Central memory CD4-positive, alpha-beta T cell (primary cell): ENCODE results near the gene KIF2B.
"Not testable (repeated sequence)": the region's sequence is repeated elsewhere in the genome, so short reads cannot be mapped to it uniquely, and the experiment has no call there.

Source experiments
- DNase-seq: peaks from one replicate; pipeline ENCODE4 v3.0.0; 2022
- total RNA-seq, 3 experiments: gene quantifications; one replicate each; lab custom pipeline; 2026; lab: John Stamatoyannopoulos, UW

Gene KIF2B
- 0 reads per million in 3 experiments for total RNA-seq

GRCh38 chr17:53822764-53823163 lies at the start of gene KIF2B:
Gene KIF2B, plus strand, starts transcription at chr17:53822927. Its CDS starts 107 bp downstream, at chr17:53823034.
- no peak for DNase-seq

GRCh38 chr17:53780320-53780719 lies 42.4 kb upstream of the KIF2B start:
- DNase-seq, result no peak

- no peak for DNase-seq
These were observed 31.2 kb upstream of the KIF2B start for GRCh38 chr17:53791551-53791950.

- no peak for DNase-seq
These were observed 30.3 kb upstream of the KIF2B start for GRCh38 chr17:53792451-53792850.

DNA sequence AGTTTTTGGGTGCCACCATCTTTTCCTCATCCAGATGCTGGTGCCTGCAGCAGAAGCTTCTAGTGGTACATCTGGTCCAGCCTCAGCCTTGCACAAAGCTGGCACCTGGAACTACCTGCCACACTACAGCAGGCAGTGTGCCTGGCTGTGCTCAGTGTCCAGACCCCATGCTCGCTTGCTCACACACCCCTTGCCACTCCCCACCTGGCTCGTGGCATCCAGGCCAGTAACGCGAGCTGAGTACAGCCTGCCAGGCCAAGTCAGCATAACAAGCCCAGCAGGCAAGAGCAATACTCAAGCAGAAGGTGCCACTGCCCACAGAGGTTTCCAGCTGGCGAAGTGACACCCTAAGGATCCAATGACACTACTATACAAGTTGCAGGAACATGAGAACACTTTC lies 29.7 kb upstream of the KIF2B start:
- no peak for DNase-seq

- no peak for DNase-seq
These were observed 27.9 kb upstream of the KIF2B start for GRCh38 chr17:53794875-53795274.

DNA sequence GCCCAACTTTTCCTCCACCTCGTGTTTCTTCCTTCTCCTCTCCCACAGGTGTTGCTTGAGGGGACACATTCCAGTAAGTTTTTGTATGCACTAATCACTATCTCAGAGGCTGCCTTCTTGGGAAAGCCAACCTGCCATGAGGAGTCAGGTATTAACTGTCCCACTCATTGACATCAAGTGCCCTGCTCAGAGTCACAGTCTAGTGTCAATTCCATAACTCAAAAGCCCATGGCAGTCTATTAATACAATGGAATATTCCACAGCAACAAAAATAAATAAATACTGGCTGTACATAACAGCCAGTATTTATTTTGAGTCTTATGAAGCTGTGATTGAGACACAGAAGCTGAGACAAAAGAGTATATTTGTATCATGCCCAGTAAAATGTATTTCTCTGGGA lies 26.1 kb upstream of the KIF2B start:
- no peak for DNase-seq

GRCh38 chr17:53797501-53797900 lies 25.2 kb upstream of the KIF2B start:
- no peak for DNase-seq

DNA sequence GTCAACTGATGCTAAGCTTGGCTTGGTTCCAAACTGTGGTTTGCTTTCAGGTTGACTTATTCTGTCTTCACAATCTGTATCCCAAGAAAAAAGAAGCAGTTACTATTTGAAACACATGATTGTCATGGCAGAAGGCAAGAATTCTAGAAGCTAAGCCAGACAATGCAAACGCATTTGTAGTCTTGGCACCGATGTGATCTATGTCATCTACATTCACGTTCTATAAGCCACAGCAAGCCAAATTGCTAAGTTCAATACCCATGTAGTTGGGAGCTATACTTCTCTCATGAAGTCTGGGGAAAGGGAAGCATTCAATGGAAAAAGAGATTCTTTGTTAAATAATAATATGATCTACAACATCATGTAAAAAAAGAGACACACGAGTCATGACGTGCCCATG lies 18.3 kb upstream of the KIF2B start:
- DNase-seq, result no peak

DNA sequence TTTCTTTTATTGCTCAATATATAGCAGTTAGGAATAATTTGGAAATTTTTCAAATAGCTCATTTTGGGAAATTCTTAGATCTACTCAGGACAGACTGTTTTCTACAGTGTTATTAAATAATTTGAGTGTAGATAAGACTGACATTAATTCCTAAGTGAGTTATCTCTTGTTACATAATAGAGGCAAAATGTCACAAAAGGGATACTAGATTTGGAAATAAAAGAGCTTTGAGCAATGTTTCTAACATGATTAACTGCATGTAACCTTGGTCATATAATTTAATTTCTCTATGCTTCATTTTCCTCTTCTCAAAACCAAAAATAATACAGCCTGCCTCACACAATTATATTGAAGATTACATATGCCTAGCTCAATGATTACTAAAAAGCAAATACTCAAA lies 16.3 kb upstream of the KIF2B start:
- DNase-seq, result no peak

DNA sequence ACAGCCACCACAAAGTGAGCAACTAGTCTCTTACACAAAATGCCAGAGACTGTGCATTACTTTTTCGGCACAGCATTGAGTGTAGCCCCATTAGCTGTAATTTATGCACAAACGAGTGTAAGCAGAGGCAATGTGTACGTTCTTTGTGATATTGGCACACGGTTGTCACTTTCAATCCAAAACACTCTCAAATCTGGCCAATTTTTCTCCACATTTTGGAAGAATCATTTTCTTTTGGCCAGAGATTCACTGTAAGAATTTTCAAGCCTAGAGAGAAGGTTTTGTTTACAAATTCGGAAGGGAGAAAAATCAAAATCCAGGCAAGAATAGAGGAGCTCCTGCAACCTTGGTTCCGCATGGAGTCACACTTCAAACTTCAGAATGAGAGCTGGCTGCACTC lies 15.4 kb upstream of the KIF2B start:
- no peak for DNase-seq

DNA sequence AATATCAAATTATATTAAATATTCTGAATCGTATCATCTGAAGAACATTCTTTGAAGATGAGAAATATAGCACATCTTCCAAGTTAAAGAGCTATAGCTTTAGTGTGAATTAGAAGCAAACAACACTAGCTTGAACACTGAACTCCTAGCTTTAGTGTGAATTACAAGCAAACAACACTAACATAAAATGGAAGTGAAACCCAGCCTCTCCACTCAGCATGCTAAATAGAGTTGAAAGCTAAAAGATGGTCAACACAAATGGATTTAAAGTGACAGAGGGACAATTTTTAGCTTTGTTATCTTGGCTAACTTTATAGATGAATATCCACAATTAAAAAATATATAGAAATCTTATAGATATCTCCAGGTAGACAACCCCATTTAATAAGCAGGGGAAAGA lies 4.5 kb upstream of the KIF2B start:
- DNase-seq, result no peak

GRCh38 chr17:53818929-53819328 lies 3.8 kb upstream of the KIF2B start:
- no peak for DNase-seq

GRCh38 chr17:53819956-53820355 lies 2.8 kb upstream of the KIF2B start:
- no peak for DNase-seq

DNA sequence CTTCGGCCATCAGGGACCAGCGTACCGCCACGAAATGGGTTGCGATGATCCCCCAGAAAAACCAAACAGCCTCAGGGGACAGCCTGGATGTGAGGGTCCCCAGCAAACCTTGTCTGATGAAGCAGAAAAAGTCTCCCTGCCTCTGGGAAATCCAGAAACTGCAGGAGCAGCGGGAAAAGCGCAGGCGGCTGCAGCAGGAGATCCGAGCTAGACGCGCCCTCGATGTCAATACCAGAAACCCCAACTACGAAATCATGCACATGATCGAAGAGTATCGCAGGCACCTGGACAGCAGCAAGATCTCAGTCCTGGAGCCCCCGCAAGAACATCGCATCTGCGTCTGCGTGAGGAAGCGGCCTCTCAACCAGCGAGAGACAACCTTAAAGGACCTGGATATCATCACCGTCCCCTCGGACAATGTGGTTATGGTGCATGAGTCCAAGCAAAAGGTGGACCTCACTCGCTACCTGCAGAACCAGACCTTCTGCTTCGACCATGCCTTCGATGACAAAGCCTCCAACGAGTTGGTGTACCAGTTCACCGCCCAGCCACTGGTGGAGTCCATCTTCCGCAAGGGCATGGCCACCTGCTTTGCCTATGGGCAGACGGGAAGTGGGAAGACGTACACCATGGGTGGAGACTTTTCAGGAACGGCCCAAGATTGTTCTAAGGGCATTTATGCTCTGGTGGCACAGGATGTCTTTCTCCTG lies 769 bp downstream of the KIF2B start:
- DNase-seq, result no peak

DNA sequence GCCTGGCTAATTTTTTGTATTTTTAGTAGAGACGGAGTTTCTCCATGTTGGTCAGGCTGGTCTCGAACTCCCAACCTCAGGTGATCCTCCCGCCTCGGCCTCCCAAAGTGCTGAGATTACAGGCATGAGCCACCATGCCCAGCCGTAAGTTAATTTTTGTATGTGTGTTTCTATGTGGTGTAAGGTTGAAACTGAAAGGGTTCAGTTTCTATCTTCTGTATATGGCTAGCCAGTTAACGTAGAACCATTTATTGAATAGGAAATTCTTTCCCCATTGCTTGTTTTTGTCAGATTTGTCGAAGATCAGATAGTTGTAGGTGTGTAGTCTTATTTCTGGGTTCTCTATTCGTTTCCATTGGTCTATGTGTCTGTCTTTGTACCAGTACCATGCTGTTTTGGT lies 12.0 kb downstream of the KIF2B start:
- DNase-seq, result not testable (repeated sequence)

DNA sequence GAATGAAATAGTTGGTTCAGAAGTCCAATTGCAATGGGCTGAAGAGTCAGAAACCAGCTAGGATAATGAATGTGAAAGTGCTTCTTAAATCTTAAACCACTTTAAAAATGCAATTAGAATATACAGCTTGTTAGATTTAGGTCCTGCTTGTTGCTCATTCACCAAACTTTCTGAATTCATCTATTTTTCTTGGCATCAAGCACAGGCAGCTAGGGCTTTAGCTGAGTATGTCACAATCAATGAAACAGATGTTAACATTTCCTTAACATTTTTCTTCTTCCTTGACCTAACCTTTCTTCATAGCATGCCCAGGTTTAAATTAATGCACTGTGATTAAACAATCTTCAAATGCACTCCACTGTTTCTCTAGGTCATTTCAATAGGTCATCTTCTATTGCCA lies 14.4 kb downstream of the KIF2B start:
- no peak for DNase-seq

- DNase-seq, result no peak
These were observed 21.9 kb downstream of the KIF2B start for GRCh38 chr17:53844491-53845107.

DNA sequence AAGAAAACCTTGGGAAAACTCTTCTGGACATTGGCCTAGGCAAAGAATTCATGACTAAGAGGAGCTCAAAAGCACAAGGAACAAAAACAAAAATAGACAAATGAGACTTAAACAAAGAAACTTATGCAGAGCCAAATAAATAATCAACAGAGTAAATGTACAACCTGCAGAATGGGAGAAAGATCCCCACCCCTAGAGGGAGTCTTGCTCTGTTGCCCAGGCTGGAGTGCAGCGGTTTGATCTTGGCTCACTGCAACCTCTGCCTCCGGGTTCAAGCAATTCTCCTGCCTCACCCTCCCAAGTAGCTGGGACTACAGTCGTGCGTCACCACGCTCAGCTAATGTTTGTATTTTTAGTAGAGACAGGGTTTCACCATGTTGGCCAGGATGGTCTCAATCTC lies 48.4 kb downstream of the KIF2B start:
- not testable (repeated sequence) for DNase-seq
